ENCODE results near the gene ERMARD. TPM values are rescaled to one million over a fixed set of nuclear protein-coding genes. Genes with fewer than 3 reads are reported as not detected.
"Not testable (repeated sequence)": the region's sequence is repeated elsewhere in the genome, so short reads cannot be mapped to it uniquely, and the experiment has no call there.

The ERMARD gene
- total and polyA plus RNA-seq, 2 experiments from 2014 or later, result 15.6 to 22.0 TPM

GRCh38 chr6:169755162-169755561 is 3.7 kb downstream of the ERMARD start:
- Histone ChIP-seq H3K79me2 (ENCODE audit: insufficient read depth) (peaks cover 25% of the 10 kb centered on the region), H4K20me1 (ENCODE audit: insufficient read depth) (no peaks in the 10 kb centered on the region), H3K9me3 (ENCODE audit: low read depth) (no peaks in the 10 kb centered on the region), H3K36me3 (ENCODE audit: low read depth) (peaks cover 7% of the 10 kb centered on the region; the same call in 1 of the 2 replicates), H3K4me3 (no peak overlapping the region), H3K27me3 (replicated peaks; ENCODE audit: insufficient read depth) (no peaks in the 10 kb centered on the region), H3F3A (ENCODE audit: insufficient read depth) (no peaks in the 10 kb centered on the region), H2AFZ (no peak overlapping the region), H3K27ac (no peak overlapping the region), H3K4me2 (ENCODE audit: unreplicated experiment) (no peak overlapping the region), H3K9me2 (ENCODE audit: insufficient read depth) (no peaks in the 10 kb centered on the region), H3K9ac (no peak overlapping the region), H3K4me1 (ENCODE audit: insufficient read depth) (peaks cover 14% of the 10 kb centered on the region)
- no peak for DNase-seq
- TF ChIP-seq EZH2 (IDR thresholded peaks at IDR 0.05; ENCODE audit: insufficient read depth, poor library complexity, severe bottlenecking), result no peak
- no peak for TF ChIP-seq EZH2phosphoT487 (IDR thresholded peaks at IDR 0.05; ENCODE audit: insufficient read depth, low read depth)
- 86 to 87% methylated on average over 6 of the region's 6 CpGs for WGBS, 2 experiments (ENCODE audit: low coverage in 1 of 2, low lambda C conversion rate in 2 of 2, missing lambda C conversion rate in 2 of 2)
- in situ Hi-C loops (cut with MboI), result no loop called here

- Histone ChIP-seq H3F3A (ENCODE audit: insufficient read depth) (no peaks in the 10 kb centered on the region), H3K9ac (no peak overlapping the region), H4K20me1 (ENCODE audit: insufficient read depth) (no peaks in the 10 kb centered on the region), H3K4me2 (ENCODE audit: unreplicated experiment) (no peak overlapping the region), H3K4me1 (ENCODE audit: insufficient read depth) (no peaks in the 10 kb centered on the region), H3K79me2 (ENCODE audit: insufficient read depth) (no peaks in the 10 kb centered on the region), H3K27me3 (replicated peaks; ENCODE audit: insufficient read depth) (no peaks in the 10 kb centered on the region), H3K4me3 (no peak overlapping the region), H3K9me3 (ENCODE audit: low read depth) (no peaks in the 10 kb centered on the region), H2AFZ (no peak overlapping the region), H3K27ac (no peak overlapping the region), H3K36me3 (ENCODE audit: low read depth) (peaks cover 17% of the 10 kb centered on the region; the same call in 1 of the 2 replicates), H3K9me2 (ENCODE audit: insufficient read depth) (no peaks in the 10 kb centered on the region)
- in situ Hi-C loops (cut with MboI), result no loop called here
- TF ChIP-seq EZH2phosphoT487 (IDR thresholded peaks at IDR 0.05; ENCODE audit: insufficient read depth, low read depth), result no peak
- no peak for TF ChIP-seq EZH2 (IDR thresholded peaks at IDR 0.05; ENCODE audit: insufficient read depth, poor library complexity, severe bottlenecking)
- no peak for DNase-seq
- 86 to 91% methylated on average over 10 of the region's 10 CpGs for WGBS, 2 experiments (ENCODE audit: low coverage in 1 of 2, low lambda C conversion rate in 2 of 2, missing lambda C conversion rate in 2 of 2)
These were observed 11.9 kb downstream of the ERMARD start for GRCh38 chr6:169763308-169763707.

- Histone ChIP-seq H3K4me1 (ENCODE audit: insufficient read depth) (no peaks in the 10 kb centered on the region), H3K4me2 (ENCODE audit: unreplicated experiment) (no peak overlapping the region), H3F3A (ENCODE audit: insufficient read depth) (no peaks in the 10 kb centered on the region), H3K4me3 (no peak overlapping the region), H3K79me2 (ENCODE audit: insufficient read depth) (no peaks in the 10 kb centered on the region), H3K9ac (no peak overlapping the region), H3K9me2 (ENCODE audit: insufficient read depth) (no peaks in the 10 kb centered on the region), H3K27ac (no peak overlapping the region), H3K27me3 (replicated peaks; ENCODE audit: insufficient read depth) (no peaks in the 10 kb centered on the region), H3K9me3 (ENCODE audit: low read depth) (no peaks in the 10 kb centered on the region), H2AFZ (no peak overlapping the region), H4K20me1 (ENCODE audit: insufficient read depth) (no peaks in the 10 kb centered on the region), H3K36me3 (ENCODE audit: low read depth) (peaks cover 17% of the 10 kb centered on the region; the same call in 1 of the 2 replicates)
- 80 to 82% methylated on average over 10 of the region's 10 CpGs for WGBS, 2 experiments (ENCODE audit: low coverage in 1 of 2, low lambda C conversion rate in 2 of 2, missing lambda C conversion rate in 2 of 2)
- in situ Hi-C loops (cut with MboI), result no loop called here
- DNase-seq, result no peak
- TF ChIP-seq EZH2phosphoT487 (IDR thresholded peaks at IDR 0.05; ENCODE audit: insufficient read depth, low read depth), result no peak
- TF ChIP-seq EZH2 (IDR thresholded peaks at IDR 0.05; ENCODE audit: insufficient read depth, poor library complexity, severe bottlenecking), result no peak
These were observed 12.5 kb downstream of the ERMARD start for GRCh38 chr6:169763881-169764280.

GRCh38 chr6:169765789-169766188 is 14.4 kb downstream of the ERMARD start:
- H3K36me3 ChIP-seq (ENCODE audit: low read depth), result peaks cover 19% of the 10 kb centered on the region
- 92 to 93% methylated on average over 10 of the region's 10 CpGs for WGBS, 2 experiments (ENCODE audit: low coverage in 1 of 2, low lambda C conversion rate in 2 of 2, missing lambda C conversion rate in 2 of 2)
- not testable (repeated sequence) for H3K4me2 ChIP-seq (ENCODE audit: unreplicated experiment)

GRCh38 chr6:169766232-169766631 is 14.8 kb downstream of the ERMARD start:
- Histone ChIP-seq H3K36me3 (ENCODE audit: low read depth) (peaks cover 19% of the 10 kb centered on the region), H3K9ac (no peak overlapping the region), H2AFZ (no peak overlapping the region), H4K20me1 (ENCODE audit: insufficient read depth) (no peaks in the 10 kb centered on the region), H3F3A (ENCODE audit: insufficient read depth) (no peaks in the 10 kb centered on the region), H3K27ac (no peak overlapping the region), H3K9me3 (ENCODE audit: low read depth) (no peaks in the 10 kb centered on the region), H3K9me2 (ENCODE audit: insufficient read depth) (no peaks in the 10 kb centered on the region), H3K4me1 (ENCODE audit: insufficient read depth) (no peaks in the 10 kb centered on the region), H3K79me2 (ENCODE audit: insufficient read depth) (no peaks in the 10 kb centered on the region), H3K27me3 (replicated peaks; ENCODE audit: insufficient read depth) (no peaks in the 10 kb centered on the region), H3K4me3 (no peak overlapping the region), H3K4me2 (ENCODE audit: unreplicated experiment) (no peak overlapping the region)
- in situ Hi-C loops (cut with MboI), result no loop called here
- 87 to 93% methylated on average over 5 of the region's 5 CpGs for WGBS, 2 experiments (ENCODE audit: low coverage in 1 of 2, low lambda C conversion rate in 2 of 2, missing lambda C conversion rate in 2 of 2)
- DNase-seq, result no peak
- TF ChIP-seq EZH2 (IDR thresholded peaks at IDR 0.05; ENCODE audit: insufficient read depth, poor library complexity, severe bottlenecking), result no peak
- no peak for TF ChIP-seq EZH2phosphoT487 (IDR thresholded peaks at IDR 0.05; ENCODE audit: insufficient read depth, low read depth)

More at GRCh38 chr6:169765789-169766188, 14.4 kb downstream of the ERMARD start:
- DNase-seq; H3K9me3 ChIP-seq (ENCODE audit: low read depth); H3K4me3 ChIP-seq; H4K20me1 ChIP-seq (ENCODE audit: insufficient read depth); in situ Hi-C loops (cut with MboI); H3K9ac ChIP-seq; H3K27ac ChIP-seq; H3F3A ChIP-seq (ENCODE audit: insufficient read depth); H3K9me2 ChIP-seq (ENCODE audit: insufficient read depth); H2AFZ ChIP-seq; H3K27me3 ChIP-seq (replicated peaks; ENCODE audit: insufficient read depth); H3K79me2 ChIP-seq (ENCODE audit: insufficient read depth); H3K4me1 ChIP-seq (ENCODE audit: insufficient read depth): not testable (repeated sequence)
